Breast epithelium (tissue), 3 donors: ENCODE data around the gene NOC3L.

Source experiments
- POLR2A ChIP-seq: fragments of 450-650 bp; IDR thresholded peaks from one replicate; pipeline ENCODE4 v1.6.1; 2016; ENCODE audit warnings: antibody characterized with exemption, mild to moderate bottlenecking, moderate library complexity
- POLR2AphosphoS5 ChIP-seq, 3 donors: sonication (generic); formaldehyde crosslinking; IDR thresholded peaks; one replicate each; pipeline ENCODE4 v1.6.1; 2017; ENCODE audit warnings: antibody characterized with exemption in 3 of 3
- TF ChIP-seq, protein P1 (sequence below), 3 donors: fragments of 450-650 bp; IDR thresholded peaks; one replicate each; pipeline ENCODE4 v1.5.1; 2016 to 2017; ENCODE audit warnings: antibody characterized with exemption in 3 of 3, mild to moderate bottlenecking in 3 of 3, moderate library complexity in 3 of 3

DNA sequence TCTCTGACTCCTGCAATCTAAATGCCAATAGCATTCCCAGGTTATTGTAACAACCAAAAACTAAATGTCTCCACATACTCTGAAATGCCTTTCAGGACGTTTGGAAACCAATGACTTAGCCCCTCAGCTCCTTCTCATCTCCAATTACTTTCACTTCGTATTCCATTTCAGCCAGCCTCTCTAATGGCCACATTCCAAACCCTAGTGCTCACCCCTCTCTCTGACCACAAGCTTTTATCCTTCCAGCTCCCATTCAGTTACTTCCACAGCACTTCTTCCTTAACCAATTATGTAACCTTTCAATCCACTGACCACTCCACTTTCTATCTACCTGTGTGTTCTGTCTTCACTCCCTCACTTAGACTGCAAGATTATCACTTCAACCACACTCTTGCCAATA lies 4.3 kb downstream of the NOC3L start:
- TF ChIP-seq, protein P1, sequence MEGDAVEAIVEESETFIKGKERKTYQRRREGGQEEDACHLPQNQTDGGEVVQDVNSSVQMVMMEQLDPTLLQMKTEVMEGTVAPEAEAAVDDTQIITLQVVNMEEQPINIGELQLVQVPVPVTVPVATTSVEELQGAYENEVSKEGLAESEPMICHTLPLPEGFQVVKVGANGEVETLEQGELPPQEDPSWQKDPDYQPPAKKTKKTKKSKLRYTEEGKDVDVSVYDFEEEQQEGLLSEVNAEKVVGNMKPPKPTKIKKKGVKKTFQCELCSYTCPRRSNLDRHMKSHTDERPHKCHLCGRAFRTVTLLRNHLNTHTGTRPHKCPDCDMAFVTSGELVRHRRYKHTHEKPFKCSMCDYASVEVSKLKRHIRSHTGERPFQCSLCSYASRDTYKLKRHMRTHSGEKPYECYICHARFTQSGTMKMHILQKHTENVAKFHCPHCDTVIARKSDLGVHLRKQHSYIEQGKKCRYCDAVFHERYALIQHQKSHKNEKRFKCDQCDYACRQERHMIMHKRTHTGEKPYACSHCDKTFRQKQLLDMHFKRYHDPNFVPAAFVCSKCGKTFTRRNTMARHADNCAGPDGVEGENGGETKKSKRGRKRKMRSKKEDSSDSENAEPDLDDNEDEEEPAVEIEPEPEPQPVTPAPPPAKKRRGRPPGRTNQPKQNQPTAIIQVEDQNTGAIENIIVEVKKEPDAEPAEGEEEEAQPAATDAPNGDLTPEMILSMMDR (IDR thresholded peaks at IDR 0.05), result no peak
- no peak for TF ChIP-seq POLR2A
- no peak for TF ChIP-seq POLR2AphosphoS5 (IDR thresholded peaks at IDR 0.05)
